ENCODE measurements around the gene DYNC2H1.

Gene DYNC2H1

GRCh38 chr11:103108933-103109817, at the start of gene DYNC2H1:
TSS of gene DYNC2H1 (plus strand) at chr11:103109426. CDS start at chr11:103109575, 149 bp downstream.
- H3K4me3 ChIP-seq (replicated peaks; ENCODE audit: low read depth, low read length): peak within 1 kb of the TSS; percentile 85
- peak; percentile 52 for TF ChIP-seq CTCF (IDR thresholded peaks at IDR 0.05; ENCODE audit: low read depth, low read length, missing control alignments)

GRCh38 chr11:103061656-103062055, 47.6 kb upstream of the DYNC2H1 start:
- DNase-seq (ENCODE audit: extremely low read depth, low read depth): no peak
- H3K4me3 ChIP-seq (replicated peaks; ENCODE audit: low read depth, low read length): no peak overlapping the region
- no peak for TF ChIP-seq CTCF (IDR thresholded peaks at IDR 0.05; ENCODE audit: low read depth, low read length, missing control alignments)

More at GRCh38 chr11:103108933-103109817, at the start of gene DYNC2H1:
- DNase-seq (ENCODE audit: extremely low read depth, low read depth): peak; percentile 81

GRCh38 chr11:103067118-103067517, 42.1 kb upstream of the DYNC2H1 start:
- no peak for DNase-seq (ENCODE audit: extremely low read depth, low read depth)
- H3K4me3 ChIP-seq (replicated peaks; ENCODE audit: low read depth, low read length): no peak overlapping the region
- no peak for TF ChIP-seq CTCF (IDR thresholded peaks at IDR 0.05; ENCODE audit: low read depth, low read length, missing control alignments)

GRCh38 chr11:103069367-103069766, 39.9 kb upstream of the DYNC2H1 start:
- no peak for DNase-seq (ENCODE audit: extremely low read depth, low read depth)
- no peak for TF ChIP-seq CTCF (IDR thresholded peaks at IDR 0.05; ENCODE audit: low read depth, low read length, missing control alignments)
- no peak overlapping the region for H3K4me3 ChIP-seq (replicated peaks; ENCODE audit: low read depth, low read length)

- TF ChIP-seq CTCF (IDR thresholded peaks at IDR 0.05; ENCODE audit: low read depth, low read length, missing control alignments): no peak
- no peak for DNase-seq (ENCODE audit: extremely low read depth, low read depth)
- H3K4me3 ChIP-seq (replicated peaks; ENCODE audit: low read depth, low read length): no peak overlapping the region
Measured at GRCh38 chr11:103070142-103070541, 39.1 kb upstream of the DYNC2H1 start.

- TF ChIP-seq CTCF (IDR thresholded peaks at IDR 0.05; ENCODE audit: low read depth, low read length, missing control alignments): no peak
- no peak for DNase-seq (ENCODE audit: extremely low read depth, low read depth)
- H3K4me3 ChIP-seq (replicated peaks; ENCODE audit: low read depth, low read length): no peak overlapping the region
Measured at GRCh38 chr11:103071008-103071407, 38.2 kb upstream of the DYNC2H1 start.
